WTC11 (cell line): ENCODE measurements around the gene FGF12. TPM values are rescaled to one million over a fixed set of nuclear protein-coding genes. Genes with fewer than 3 reads are reported as not detected.
"Not testable (repeated sequence)": the region's sequence is repeated elsewhere in the genome, so short reads cannot be mapped to it uniquely, and the experiment has no call there.

Source experiments
- ATAC-seq: fragments of 200-7000 bp; cut with Tn5 transposase; 2 replicates; pipeline ENCODE4 v1.10.0; 2021; ENCODE audit warnings: mild to moderate bottlenecking, moderate library complexity
- Bru-seq: library from RNA; stranded (reverse); fragments of 400-500 nt; gene quantifications from one replicate; lab custom pipeline; 2021; lab: Mats Ljungman, UMichigan
- CTCF ChIA-PET: fragments of 300-600 bp; sonication (Branson Sonifier 250); formaldehyde crosslinking; loops from one replicate; lab custom pipeline; 2021; ENCODE audit warnings: antibody characterized with exemption; lab: Charles Lee
- POLR2A ChIA-PET: fragments of 350-600 bp; sonication (Branson Sonifier 250); formaldehyde crosslinking; loops from one replicate; lab custom pipeline; 2021; ENCODE audit warnings: antibody characterized with exemption; lab: Charles Lee
- DNase-seq: peaks from one replicate; pipeline ENCODE4 v3.0.0; 2021; ENCODE audit warnings: low spot score
- H3K27ac Mint-ChIP-seq: 2 replicates; pipeline ENCODE4 v1.8.0; 2021; ENCODE audit warnings: mixed read lengths
- H3K27me3 Mint-ChIP-seq: 2 replicates; pipeline ENCODE4 v1.8.0; 2021; ENCODE audit warnings: low read depth, mild to moderate bottlenecking, moderate library complexity, mixed read lengths
- H3K36me3 Mint-ChIP-seq: 2 replicates; pipeline ENCODE4 v1.8.0; 2021; ENCODE audit warnings: mixed read lengths
- H3K4me1 Mint-ChIP-seq: 2 replicates; pipeline ENCODE4 v1.8.0; 2022; ENCODE audit warnings: mixed read lengths
- H3K4me3 Mint-ChIP-seq: 2 replicates; pipeline ENCODE4 v1.8.0; 2021; ENCODE audit warnings: mild to moderate bottlenecking, moderate library complexity, mixed read lengths
- H3K9me3 Mint-ChIP-seq: 2 replicates; pipeline ENCODE4 v1.8.0; 2021; ENCODE audit warnings: mixed read lengths
- ARID4B ChIP-seq: sonication (generic); formaldehyde crosslinking; IDR thresholded peaks from 2 replicates; pipeline ENCODE4 v1.8.0; 2023; ENCODE audit warnings: missing genetic modification reagents, mild to moderate bottlenecking, borderline replicate concordance
- ETV6 ChIP-seq: sonication (generic); formaldehyde crosslinking; IDR thresholded peaks from 2 replicates; pipeline ENCODE4 v1.8.1; 2022; ENCODE audit warnings: mild to moderate bottlenecking, missing genetic modification reagents
- KAT7 ChIP-seq: sonication (generic); formaldehyde crosslinking; IDR thresholded peaks from 2 replicates; pipeline ENCODE4 v1.8.1; 2023; ENCODE audit warnings: missing genetic modification reagents, mild to moderate bottlenecking, borderline replicate concordance
- OVOL2 ChIP-seq: fragments of 250-450 bp; sonication (Bioruptor Pico); IDR thresholded peaks from 2 replicates; pipeline ENCODE4 v1.9.0; 2021; ENCODE audit warnings: mild to moderate bottlenecking, borderline replicate concordance
- PRDM15 ChIP-seq: sonication (generic); formaldehyde crosslinking; IDR thresholded peaks from 2 replicates; pipeline ENCODE4 v1.8.0; 2022; ENCODE audit warnings: missing genetic modification reagents
- TCF7 ChIP-seq: sonication (generic); formaldehyde crosslinking; IDR thresholded peaks from 2 replicates; pipeline ENCODE4 v1.8.0; 2022; ENCODE audit warnings: mild to moderate bottlenecking, low read depth, missing genetic modification reagents, moderate library complexity
- TEAD4 ChIP-seq: sonication (generic); formaldehyde crosslinking; IDR thresholded peaks from 2 replicates; pipeline ENCODE4 v1.8.0; 2022; ENCODE audit warnings: mild to moderate bottlenecking, missing genetic modification reagents
- ZBTB21 ChIP-seq: sonication (generic); formaldehyde crosslinking; IDR thresholded peaks from 2 replicates; pipeline ENCODE4 v1.8.1; 2023; ENCODE audit warnings: mild to moderate bottlenecking, missing genetic modification reagents, borderline replicate concordance
- ZNF121 ChIP-seq: sonication (generic); formaldehyde crosslinking; IDR thresholded peaks from 2 replicates; pipeline ENCODE4 v1.8.0; 2023; ENCODE audit warnings: missing genetic modification reagents
- long read RNA-seq, 3 experiments: library from RNA in 1 of 3; library from capped mRNA in 1 of 3; library from polyadenylated mRNA in 1 of 3; unstranded in 2 of 3; stranded (forward) in 1 of 3; transcript quantifications; one replicate each; pipeline ENCODE4 v2.0.0, GENCODE V29; 2021
- total RNA-seq: library from RNA; stranded (reverse); gene quantifications from 3 replicates; pipeline ENCODE4 v1.2.3, GENCODE V29; 2021
- TF ChIP-seq, protein P1 (sequence below): fragments of 250-450 bp; sonication (Bioruptor Pico); conservative IDR thresholded peaks from 2 replicates; pipeline ENCODE4 v1.9.0; 2021; ENCODE audit warnings: mild to moderate bottlenecking
- TF ChIP-seq, protein P2 (sequence below): fragments of 200-600 bp; IDR thresholded peaks from 2 replicates; pipeline ENCODE4 v1.8.0; 2022; ENCODE audit warnings: antibody characterized with exemption
- TF ChIP-seq, protein P3 (sequence below): sonication (generic); formaldehyde crosslinking; IDR thresholded peaks from 2 replicates; pipeline ENCODE4 v1.8.1; 2022; ENCODE audit warnings: missing genetic modification reagents, borderline replicate concordance

The FGF12 gene
- total RNA-seq, result 8.0 to 13.5 TPM (median 11.0 TPM) in 3 replicates
- Bru-seq, nascent RNA, result percentile 50 among the genes with signal in this experiment
- long read RNA-seq, experiment 1, transcript FGF12-207 (5 exons, 3,058 nt), result major isoform, 8 of 36 reads
- long read RNA-seq, experiment 1, partial matches to known transcripts, result 2 of 36 reads
- long read RNA-seq, experiment 1, other reads (novel, unspliced or antisense), result 25 of 36 reads
- long read RNA-seq, experiment 2, transcript FGF12-207 (5 exons, 3,058 nt), result major isoform, 8 of 25 reads
- long read RNA-seq, experiment 2, partial matches to known transcripts, result 3 of 25 reads
- long read RNA-seq, experiment 2, other reads (novel, unspliced or antisense), result 14 of 25 reads
- long read RNA-seq, experiment 3, partial matches to known transcripts, result 0 of 6 reads
- long read RNA-seq, experiment 3, other reads (novel, unspliced or antisense), result 3 of 6 reads

- no peaks in the 10 kb centered on the region for H3K36me3 Mint-ChIP-seq
- CTCF ChIA-PET, result interaction anchor here (1.0 to 1.1 kb wide), 2 partner anchors 45 to 212 kb away, joined by 4 to 7 read pairs; no protein-coding TSS in a partner anchor
- POLR2A ChIA-PET, result interaction anchor here (0.7 kb wide), 2 partner anchors 9 to 195 kb away, joined by 5 to 6 read pairs; no protein-coding TSS in a partner anchor
- 0 out of 2 replicates have a peak within 1 kb of the TSS, but pooled peaks have one; percentile 6 for H3K27ac Mint-ChIP-seq
- H3K9me3 Mint-ChIP-seq, result no peaks in the 10 kb centered on the region
- peaks cover 33% of the 10 kb centered on the region for H3K4me1 Mint-ChIP-seq
- peak within 1 kb of the TSS; percentile 79 for H3K4me3 Mint-ChIP-seq
- ATAC-seq (peak; percentile 95), DNase-seq (peak; percentile 96)
- no peaks in the 10 kb centered on the region for H3K27me3 Mint-ChIP-seq
- TF ChIP-seq TEAD4 (CRISPR knock-in tag) (no peak), ZNF121 (CRISPR knock-in tag) (peak; percentile 75), KAT7 (CRISPR knock-in tag) (0 out of 2 replicates have a peak, but pooled peaks have one; percentile 18), OVOL2 (no peak), PRDM15 (CRISPR knock-in tag) (peak; percentile 93), ARID4B (CRISPR knock-in tag) (peak; percentile 48; the same call in 1 of the 2 replicates), TCF7 (CRISPR knock-in tag) (no peak), ETV6 (CRISPR knock-in tag) (peak; percentile 18; the same call in 1 of the 2 replicates), ZBTB21 (0 out of 2 replicates have a peak, but pooled peaks have one; percentile 31)
- TF ChIP-seq, protein P1, sequence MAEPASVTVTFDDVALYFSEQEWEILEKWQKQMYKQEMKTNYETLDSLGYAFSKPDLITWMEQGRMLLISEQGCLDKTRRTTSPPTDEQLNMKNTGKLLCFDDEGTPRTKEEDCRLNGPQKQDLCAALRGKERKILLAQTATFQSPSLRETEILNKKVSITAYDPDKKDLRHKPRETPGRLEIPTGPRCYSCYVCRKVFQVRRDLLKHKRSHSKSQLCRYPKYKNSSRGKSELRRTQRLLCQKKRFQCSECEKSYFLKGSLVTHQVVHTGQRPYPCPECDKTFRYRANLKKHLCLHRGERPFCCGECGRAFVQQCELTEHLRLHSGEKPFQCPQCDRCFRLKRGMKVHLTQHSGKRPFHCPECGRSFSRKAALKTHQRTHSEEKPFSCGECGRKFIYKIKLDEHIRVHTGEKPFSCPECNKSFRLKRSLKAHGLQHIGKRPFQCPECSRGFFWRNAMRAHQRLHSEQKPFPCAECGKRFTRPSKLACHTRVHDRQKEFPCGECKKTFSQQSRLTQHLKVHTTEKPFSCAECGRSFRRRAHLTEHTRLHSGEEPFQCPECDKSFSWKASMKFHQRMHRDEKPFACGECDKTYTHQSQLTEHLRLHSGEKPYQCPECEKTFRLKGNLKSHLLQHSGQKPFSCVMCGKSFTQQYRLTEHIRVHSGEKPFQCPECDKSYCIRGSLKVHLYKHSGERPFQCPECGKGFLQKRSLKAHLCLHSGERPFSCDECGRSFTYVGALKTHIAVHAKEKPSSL, result no peak
- TF ChIP-seq, protein P2, sequence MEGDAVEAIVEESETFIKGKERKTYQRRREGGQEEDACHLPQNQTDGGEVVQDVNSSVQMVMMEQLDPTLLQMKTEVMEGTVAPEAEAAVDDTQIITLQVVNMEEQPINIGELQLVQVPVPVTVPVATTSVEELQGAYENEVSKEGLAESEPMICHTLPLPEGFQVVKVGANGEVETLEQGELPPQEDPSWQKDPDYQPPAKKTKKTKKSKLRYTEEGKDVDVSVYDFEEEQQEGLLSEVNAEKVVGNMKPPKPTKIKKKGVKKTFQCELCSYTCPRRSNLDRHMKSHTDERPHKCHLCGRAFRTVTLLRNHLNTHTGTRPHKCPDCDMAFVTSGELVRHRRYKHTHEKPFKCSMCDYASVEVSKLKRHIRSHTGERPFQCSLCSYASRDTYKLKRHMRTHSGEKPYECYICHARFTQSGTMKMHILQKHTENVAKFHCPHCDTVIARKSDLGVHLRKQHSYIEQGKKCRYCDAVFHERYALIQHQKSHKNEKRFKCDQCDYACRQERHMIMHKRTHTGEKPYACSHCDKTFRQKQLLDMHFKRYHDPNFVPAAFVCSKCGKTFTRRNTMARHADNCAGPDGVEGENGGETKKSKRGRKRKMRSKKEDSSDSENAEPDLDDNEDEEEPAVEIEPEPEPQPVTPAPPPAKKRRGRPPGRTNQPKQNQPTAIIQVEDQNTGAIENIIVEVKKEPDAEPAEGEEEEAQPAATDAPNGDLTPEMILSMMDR, result no peak
- TF ChIP-seq, protein P3, sequence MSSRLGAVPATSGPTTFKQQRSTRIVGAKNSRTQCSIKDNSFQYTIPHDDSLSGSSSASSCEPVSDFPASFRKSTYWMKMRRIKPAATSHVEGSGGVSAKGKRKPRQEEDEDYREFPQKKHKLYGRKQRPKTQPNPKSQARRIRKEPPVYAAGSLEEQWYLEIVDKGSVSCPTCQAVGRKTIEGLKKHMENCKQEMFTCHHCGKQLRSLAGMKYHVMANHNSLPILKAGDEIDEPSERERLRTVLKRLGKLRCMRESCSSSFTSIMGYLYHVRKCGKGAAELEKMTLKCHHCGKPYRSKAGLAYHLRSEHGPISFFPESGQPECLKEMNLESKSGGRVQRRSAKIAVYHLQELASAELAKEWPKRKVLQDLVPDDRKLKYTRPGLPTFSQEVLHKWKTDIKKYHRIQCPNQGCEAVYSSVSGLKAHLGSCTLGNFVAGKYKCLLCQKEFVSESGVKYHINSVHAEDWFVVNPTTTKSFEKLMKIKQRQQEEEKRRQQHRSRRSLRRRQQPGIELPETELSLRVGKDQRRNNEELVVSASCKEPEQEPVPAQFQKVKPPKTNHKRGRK (CRISPR knock-in tag), result no peak
- TF ChIP-seq, all 79 proteins: peak for 6
Measured at GRCh38 chr3:192727032-192727847, at the start of gene FGF12. FGF12 (minus strand) TSS chr3:192727541.

DNA sequence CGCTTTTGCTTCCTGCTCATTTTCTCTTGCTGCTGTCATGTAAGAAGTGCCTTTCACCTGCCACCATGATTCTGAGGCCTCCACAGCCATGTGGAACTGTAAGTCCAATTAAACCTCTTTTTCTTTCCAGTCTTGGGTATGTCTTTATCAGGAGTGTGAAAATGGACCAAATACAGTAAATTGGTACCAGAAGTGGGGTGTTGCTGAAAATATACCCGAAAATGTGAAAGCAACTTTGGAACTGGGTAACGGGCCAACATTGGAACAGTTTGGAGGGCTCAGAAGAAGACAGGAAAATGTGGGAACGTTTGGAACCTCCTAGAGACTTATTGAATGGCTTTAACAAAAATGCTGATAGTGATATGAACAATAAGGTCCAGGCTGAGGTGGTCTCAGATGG is 47.0 kb upstream of the FGF12 start:
- DNase-seq, H3K4me3 Mint-ChIP-seq, H3K27me3 Mint-ChIP-seq, ATAC-seq, H3K27ac Mint-ChIP-seq, CTCF ChIA-PET, H3K4me1 Mint-ChIP-seq, POLR2A ChIA-PET: not testable (repeated sequence)
- Mint-ChIP-seq H3K9me3 (peaks cover 38% of the 10 kb centered on the region), H3K36me3 (peaks cover 29% of the 10 kb centered on the region)
